ENCODE measurements around the gene CD3E.

Gene CD3E

DNA sequence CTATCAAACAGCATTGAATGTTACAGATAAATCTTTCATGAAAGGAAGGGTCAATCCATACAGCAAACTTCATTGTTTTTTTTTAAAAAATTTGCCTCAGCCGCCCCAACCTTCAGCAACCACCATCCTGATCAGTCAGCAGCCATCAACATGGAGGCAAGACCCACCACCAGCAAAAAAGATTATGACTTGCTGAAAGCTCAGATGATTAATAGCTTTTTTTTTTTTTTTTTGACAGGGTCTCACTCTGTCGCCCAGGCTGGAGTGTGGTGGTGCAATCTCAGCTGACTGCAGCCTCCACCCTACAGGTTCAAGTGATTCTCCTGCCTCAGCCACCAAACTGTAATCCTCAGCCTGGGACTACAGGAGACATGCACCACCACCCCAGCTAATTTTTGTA is 18.0 kb upstream of the CD3E start:
- TF ChIP-seq TAF1 (IDR thresholded peaks at IDR 0.05; ENCODE audit: low read depth, low read length), result no peak
- no peak for TF ChIP-seq POLR2A (IDR thresholded peaks at IDR 0.05; ENCODE audit: low read depth, low read length)
- no peak for TF ChIP-seq POU2F2 (IDR thresholded peaks at IDR 0.05; ENCODE audit: low read depth, low read length)
- no peak for TF ChIP-seq POLR2AphosphoS5 (IDR thresholded peaks at IDR 0.05; ENCODE audit: low read depth, low read length)
- no peak for TF ChIP-seq SPI1 (IDR thresholded peaks at IDR 0.05; ENCODE audit: low read depth, low read length)
- TF ChIP-seq PAX5 (IDR thresholded peaks at IDR 0.05; ENCODE audit: insufficient read depth, low read length, severe bottlenecking), result no peak
- FAIRE-seq (no peak), DNase-seq (ENCODE audit: insufficient read length, low spot score) (no peak)

DNA sequence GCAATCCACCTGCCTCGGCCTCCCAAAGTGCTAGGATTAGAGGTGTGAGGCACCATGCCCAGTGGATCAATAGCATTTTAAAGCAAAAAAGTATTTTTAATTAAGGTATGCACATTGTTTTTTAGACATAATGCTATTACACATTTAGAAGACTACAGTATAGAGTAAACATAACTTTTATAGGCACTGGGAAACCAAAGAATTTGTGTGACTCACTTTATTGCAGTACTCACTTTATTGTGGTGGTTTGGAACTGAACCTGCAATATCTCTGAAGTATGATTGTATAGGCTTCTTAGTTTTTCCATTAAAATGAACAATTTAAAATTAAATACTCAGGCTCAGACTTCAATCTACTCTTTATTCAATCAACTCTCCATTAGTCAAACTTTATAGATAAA is 17.5 kb upstream of the CD3E start:
- no peak for DNase-seq (ENCODE audit: insufficient read length, low spot score)
- no peak for FAIRE-seq
- TF ChIP-seq POLR2AphosphoS5 (IDR thresholded peaks at IDR 0.05; ENCODE audit: low read depth, low read length), result no peak
- TF ChIP-seq PAX5 (IDR thresholded peaks at IDR 0.05; ENCODE audit: insufficient read depth, low read length, severe bottlenecking), result no peak
- no peak for TF ChIP-seq TAF1 (IDR thresholded peaks at IDR 0.05; ENCODE audit: low read depth, low read length)
- no peak for TF ChIP-seq POU2F2 (IDR thresholded peaks at IDR 0.05; ENCODE audit: low read depth, low read length)
- TF ChIP-seq POLR2A (IDR thresholded peaks at IDR 0.05; ENCODE audit: low read depth, low read length), result no peak
- no peak for TF ChIP-seq SPI1 (IDR thresholded peaks at IDR 0.05; ENCODE audit: low read depth, low read length)

DNA sequence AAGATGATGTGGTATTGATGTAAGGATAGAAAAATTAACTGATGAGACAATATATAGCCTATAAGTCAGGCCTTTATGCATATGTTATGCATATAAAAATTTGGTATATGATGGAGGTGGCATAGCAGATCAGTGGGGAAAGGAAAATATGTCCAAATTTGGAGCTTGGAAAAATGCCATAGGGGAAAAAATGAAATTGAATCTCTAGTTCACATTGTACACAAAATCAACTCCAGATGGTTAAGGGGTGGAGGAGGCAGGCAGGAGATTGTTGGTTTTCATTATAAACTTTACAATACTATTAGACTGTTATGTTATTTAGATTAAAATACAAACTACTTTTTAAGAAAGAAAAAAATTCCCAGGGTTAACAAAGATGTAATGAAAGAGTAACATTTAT is 15.1 kb upstream of the CD3E start:
- FAIRE-seq (no peak), DNase-seq (ENCODE audit: insufficient read length, low spot score) (no peak)
- TF ChIP-seq PAX5 (IDR thresholded peaks at IDR 0.05; ENCODE audit: insufficient read depth, low read length, severe bottlenecking), result no peak
- no peak for TF ChIP-seq TAF1 (IDR thresholded peaks at IDR 0.05; ENCODE audit: low read depth, low read length)
- TF ChIP-seq POU2F2 (IDR thresholded peaks at IDR 0.05; ENCODE audit: low read depth, low read length), result no peak
- TF ChIP-seq POLR2AphosphoS5 (IDR thresholded peaks at IDR 0.05; ENCODE audit: low read depth, low read length), result no peak
- TF ChIP-seq POLR2A (IDR thresholded peaks at IDR 0.05; ENCODE audit: low read depth, low read length), result no peak
- no peak for TF ChIP-seq SPI1 (IDR thresholded peaks at IDR 0.05; ENCODE audit: low read depth, low read length)

DNA sequence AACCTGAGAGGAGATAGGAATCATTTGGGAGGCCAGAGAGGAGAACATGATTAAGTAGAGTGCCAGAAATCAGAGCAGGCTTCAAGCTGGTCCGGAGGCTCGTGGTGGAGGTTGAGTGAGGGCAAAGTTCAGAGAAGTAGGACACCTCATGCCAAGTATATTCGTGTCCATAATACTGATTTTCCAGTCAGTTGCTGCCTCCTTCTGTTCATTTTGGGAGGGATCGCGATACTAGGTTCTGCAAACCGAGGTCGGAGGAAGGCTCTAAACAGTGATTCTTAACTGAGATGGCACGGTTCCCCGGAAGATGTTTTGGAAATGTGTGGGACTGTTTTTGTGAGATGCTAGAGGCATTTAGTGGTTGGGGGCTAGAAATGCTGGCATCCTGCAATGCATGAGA is 13.6 kb upstream of the CD3E start:
- DNase-seq (ENCODE audit: insufficient read length, low spot score), result no peak
- FAIRE-seq, result peak; percentile 65
- TF ChIP-seq POU2F2 (IDR thresholded peaks at IDR 0.05; ENCODE audit: low read depth, low read length) (no peak), TAF1 (IDR thresholded peaks at IDR 0.05; ENCODE audit: low read depth, low read length) (no peak), SPI1 (IDR thresholded peaks at IDR 0.05; ENCODE audit: low read depth, low read length) (no peak), PAX5 (IDR thresholded peaks at IDR 0.05; ENCODE audit: insufficient read depth, low read length, severe bottlenecking) (no peak), POLR2A (IDR thresholded peaks at IDR 0.05; ENCODE audit: low read depth, low read length) (no peak), POLR2AphosphoS5 (IDR thresholded peaks at IDR 0.05; ENCODE audit: low read depth, low read length) (no peak)

DNA sequence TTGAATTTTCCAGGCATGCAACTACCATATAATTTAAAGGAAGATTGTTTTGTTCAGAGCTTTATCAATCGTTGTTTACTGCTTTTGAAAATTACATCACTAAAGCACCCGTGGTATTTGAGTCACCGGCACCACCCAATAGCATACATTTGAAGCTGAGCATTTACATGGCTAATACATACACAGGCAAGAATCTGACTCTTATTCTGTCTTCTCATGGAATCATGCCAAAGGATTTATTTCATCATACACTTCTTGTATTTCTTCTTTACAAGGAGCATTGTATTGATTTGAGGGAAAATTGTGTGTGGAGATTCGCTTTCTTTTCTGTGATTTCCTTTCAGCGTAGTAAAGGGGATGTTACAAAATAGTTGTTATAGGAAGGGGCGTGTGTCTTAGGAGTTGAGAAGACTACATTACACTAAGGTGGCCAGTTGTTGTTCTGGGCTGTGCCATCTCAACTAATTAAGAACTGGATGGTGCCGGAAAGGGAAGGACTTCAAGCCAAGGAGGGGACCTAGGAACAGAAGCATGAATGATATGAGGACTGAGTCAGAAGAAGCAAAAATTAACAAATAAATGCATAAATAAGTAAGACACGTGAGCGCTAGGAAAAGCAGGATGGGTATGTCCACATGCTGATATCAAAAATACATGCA is 12.9 kb upstream of the CD3E start:
- no peak for FAIRE-seq
- no peak for TF ChIP-seq PAX5 (IDR thresholded peaks at IDR 0.05; ENCODE audit: insufficient read depth, low read length, severe bottlenecking)
- no peak for TF ChIP-seq POU2F2 (IDR thresholded peaks at IDR 0.05; ENCODE audit: low read depth, low read length)
- no peak for TF ChIP-seq POLR2A (IDR thresholded peaks at IDR 0.05; ENCODE audit: low read depth, low read length)

DNA sequence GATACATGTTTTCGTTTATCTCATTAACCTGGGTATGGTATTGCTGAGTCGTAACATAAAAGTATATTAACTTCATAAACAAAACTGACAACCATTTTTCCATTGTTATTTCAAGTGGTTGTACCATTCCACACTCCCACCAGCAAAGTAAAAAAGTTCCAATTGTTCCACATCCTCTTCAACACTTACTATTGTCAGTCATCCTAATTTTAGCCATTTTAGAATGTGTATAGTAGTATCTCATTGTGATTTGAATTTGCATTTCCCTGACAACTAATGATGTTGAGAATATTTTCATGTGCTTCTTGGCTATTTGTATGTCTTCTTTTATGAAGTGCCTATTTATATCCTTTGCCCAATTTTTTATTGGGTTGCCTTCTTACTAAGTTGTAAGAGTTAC is 10.5 kb upstream of the CD3E start:
- no peak for DNase-seq (ENCODE audit: insufficient read length, low spot score)
- FAIRE-seq, result no peak
- no peak for TF ChIP-seq POU2F2 (IDR thresholded peaks at IDR 0.05; ENCODE audit: low read depth, low read length)
- no peak for TF ChIP-seq TAF1 (IDR thresholded peaks at IDR 0.05; ENCODE audit: low read depth, low read length)
- TF ChIP-seq POLR2A (IDR thresholded peaks at IDR 0.05; ENCODE audit: low read depth, low read length), result no peak
- no peak for TF ChIP-seq POLR2AphosphoS5 (IDR thresholded peaks at IDR 0.05; ENCODE audit: low read depth, low read length)

More for the DNA sequence above, 12.9 kb upstream of the CD3E start:
- DNase-seq (ENCODE audit: insufficient read length, low spot score), result no peak

DNA sequence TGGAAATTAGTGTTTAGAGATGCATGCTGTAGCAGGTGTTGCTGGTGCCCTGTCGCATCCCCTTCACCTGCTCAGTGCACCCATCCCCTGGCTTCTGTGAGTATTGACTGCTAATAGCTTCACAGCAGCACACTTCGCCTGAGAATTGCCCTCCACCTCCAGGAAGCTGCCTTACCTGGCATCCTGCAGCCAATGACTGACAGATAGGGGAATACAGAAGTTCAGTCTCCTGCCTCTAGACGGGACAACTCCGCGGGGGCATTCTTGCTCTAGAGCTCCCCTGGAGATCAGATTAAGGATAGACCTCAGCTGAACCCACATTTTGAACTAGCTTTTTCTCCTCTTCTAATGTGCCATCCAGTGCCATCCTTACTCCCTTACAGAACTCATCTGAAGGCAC is 9.3 kb upstream of the CD3E start:
- DNase-seq (ENCODE audit: insufficient read length, low spot score) (no peak), FAIRE-seq (no peak)
- no peak for TF ChIP-seq TAF1 (IDR thresholded peaks at IDR 0.05; ENCODE audit: low read depth, low read length)
- TF ChIP-seq SPI1 (IDR thresholded peaks at IDR 0.05; ENCODE audit: low read depth, low read length), result no peak
- TF ChIP-seq POLR2AphosphoS5 (IDR thresholded peaks at IDR 0.05; ENCODE audit: low read depth, low read length), result no peak

DNA sequence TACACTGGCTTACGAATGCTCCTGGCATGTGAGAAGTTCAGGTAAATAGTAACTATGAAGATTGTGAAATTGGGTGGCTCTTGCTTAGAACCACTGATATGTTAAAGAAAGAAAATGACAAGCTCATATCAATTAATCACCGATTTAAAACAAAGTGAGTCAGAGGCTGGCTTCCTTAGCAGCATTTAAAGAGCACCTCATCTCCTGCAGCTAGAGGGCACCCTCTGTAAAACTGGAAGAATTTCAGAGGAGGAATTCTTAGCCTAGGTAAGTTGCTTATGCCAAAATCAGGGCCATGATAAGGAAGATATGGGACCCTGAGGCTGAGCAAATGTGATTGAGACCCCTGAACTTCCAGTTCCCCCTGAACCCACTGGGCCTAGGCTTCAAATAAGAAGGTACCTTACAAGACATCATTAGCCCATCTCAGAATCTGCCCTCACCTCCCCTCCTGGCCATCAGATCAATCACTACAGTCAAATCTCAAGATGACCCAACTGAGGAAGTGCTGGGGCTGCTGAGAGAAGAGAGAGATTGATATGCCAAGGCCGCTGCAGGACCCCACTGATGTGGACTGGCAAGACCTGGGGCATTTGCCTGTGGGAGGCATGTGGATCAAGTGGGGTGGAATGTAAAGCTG is 8.6 kb upstream of the CD3E start:
- DNase-seq (ENCODE audit: insufficient read length, low spot score) (no peak), FAIRE-seq (peak; percentile 9)
- TF ChIP-seq POLR2AphosphoS5 (IDR thresholded peaks at IDR 0.05; ENCODE audit: low read depth, low read length) (no peak), PAX5 (IDR thresholded peaks at IDR 0.05; ENCODE audit: insufficient read depth, low read length, severe bottlenecking) (no peak), POLR2A (IDR thresholded peaks at IDR 0.05; ENCODE audit: low read depth, low read length) (no peak), SPI1 (IDR thresholded peaks at IDR 0.05; ENCODE audit: low read depth, low read length) (no peak), TAF1 (IDR thresholded peaks at IDR 0.05; ENCODE audit: low read depth, low read length) (no peak), POU2F2 (IDR thresholded peaks at IDR 0.05; ENCODE audit: low read depth, low read length) (no peak)

DNA sequence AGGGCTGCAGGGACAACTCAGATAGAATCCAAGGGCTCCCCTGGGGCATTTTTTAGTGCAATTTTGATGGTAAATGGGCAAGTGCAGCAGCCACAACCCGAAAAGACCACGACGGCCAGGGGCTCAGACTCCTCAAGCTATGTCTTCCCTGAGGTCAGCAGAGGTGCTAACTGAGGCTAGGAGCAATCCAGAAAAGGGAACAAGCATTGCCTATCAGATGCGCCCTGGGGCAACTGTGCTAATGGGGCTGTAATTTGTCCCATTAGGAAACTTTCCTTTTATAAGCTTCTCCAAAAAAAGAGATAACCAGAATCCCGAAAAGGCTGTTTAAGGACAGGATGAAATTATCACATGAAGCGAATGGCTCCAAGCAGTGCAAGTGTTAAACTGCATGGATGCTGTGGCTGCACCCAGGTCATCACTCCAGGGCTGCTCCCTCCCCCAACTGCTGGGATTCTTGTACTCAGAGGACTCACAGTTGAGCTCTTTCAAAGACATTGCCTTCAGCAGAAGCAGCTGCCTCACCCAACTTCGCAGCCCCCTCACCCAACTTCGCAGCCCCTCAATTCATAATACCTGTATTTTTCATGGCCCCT is 2.8 kb upstream of the CD3E start:
- FAIRE-seq, result no peak
- no peak for DNase-seq (ENCODE audit: insufficient read length, low spot score)
- TF ChIP-seq POLR2AphosphoS5 (IDR thresholded peaks at IDR 0.05; ENCODE audit: low read depth, low read length) (no peak), SPI1 (IDR thresholded peaks at IDR 0.05; ENCODE audit: low read depth, low read length) (no peak), TAF1 (IDR thresholded peaks at IDR 0.05; ENCODE audit: low read depth, low read length) (no peak), PAX5 (IDR thresholded peaks at IDR 0.05; ENCODE audit: insufficient read depth, low read length, severe bottlenecking) (no peak), POLR2A (IDR thresholded peaks at IDR 0.05; ENCODE audit: low read depth, low read length) (no peak), POU2F2 (IDR thresholded peaks at IDR 0.05; ENCODE audit: low read depth, low read length) (no peak)

DNA sequence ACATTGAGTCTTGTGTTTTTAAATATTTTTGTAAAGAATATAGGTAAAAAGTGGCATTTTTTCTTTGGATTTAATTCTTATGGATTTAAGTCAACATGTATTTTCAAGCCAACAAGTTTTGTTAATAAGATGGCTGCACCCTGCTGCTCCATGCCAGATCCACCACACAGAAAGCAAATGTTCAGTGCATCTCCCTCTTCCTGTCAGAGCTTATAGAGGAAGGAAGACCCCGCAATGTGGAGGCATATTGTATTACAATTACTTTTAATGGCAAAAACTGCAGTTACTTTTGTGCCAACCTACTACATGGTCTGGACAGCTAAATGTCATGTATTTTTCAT is 333 bp upstream of the CD3E start:
- DNase-seq (ENCODE audit: insufficient read length, low spot score) (no peak), FAIRE-seq (peak; percentile 55)
- TF ChIP-seq POLR2AphosphoS5 (IDR thresholded peaks at IDR 0.05; ENCODE audit: low read depth, low read length), result no peak
- TF ChIP-seq POU2F2 (IDR thresholded peaks at IDR 0.05; ENCODE audit: low read depth, low read length), result no peak
- no peak for TF ChIP-seq TAF1 (IDR thresholded peaks at IDR 0.05; ENCODE audit: low read depth, low read length)
- TF ChIP-seq SPI1 (IDR thresholded peaks at IDR 0.05; ENCODE audit: low read depth, low read length), result no peak
- TF ChIP-seq PAX5 (IDR thresholded peaks at IDR 0.05; ENCODE audit: insufficient read depth, low read length, severe bottlenecking), result no peak

All from GM12891 (cell line).